H1 (cell line): ENCODE measurements around the gene PLD5. TPM values are rescaled to one million over a fixed set of nuclear protein-coding genes. Genes with fewer than 3 reads are reported as not detected.

ENCODE experiments used
- CTCF ChIA-PET: fragments of 300-600 bp; sonication (Branson Sonifier 250); formaldehyde crosslinking; loops from one replicate; lab custom pipeline; 2021; ENCODE audit not compliant: partially characterized antibody; lab: Charles Lee
- POLR2A ChIA-PET: fragments of 300-600 bp; sonication (Branson Sonifier 250); formaldehyde crosslinking; loops from one replicate; lab custom pipeline; 2021; ENCODE audit warnings: inconsistent platforms; ENCODE audit not compliant: partially characterized antibody; lab: Charles Lee
- DNase-seq, 2 experiments: peaks; one replicate each; pipeline versions ENCODE4 v3.0.0 to v3.0.0-alpha.2; 2010 to 2022; ENCODE audit warnings: low spot score in 2 of 2, low read depth in 1 of 2, mixed read lengths in 1 of 2
- FAIRE-seq: peaks from 2 replicates; lab custom pipeline; 2011; peaks lifted over from hg19 to GRCh38; lab: Jason Lieb, UNC
- H2AFZ ChIP-seq: 2 replicates; pipeline ENCODE4 v1.8.1; 2012; ENCODE audit warnings: low read length, inconsistent platforms
- H2AK5ac ChIP-seq: 2 replicates; pipeline ENCODE4 v1.6.1; 2013; ENCODE audit warnings: low read depth, low read length
- H2BK120ac ChIP-seq: replicated peaks from 2 replicates; pipeline ENCODE3; 2013; ENCODE audit warnings: low read depth, low read length, inconsistent platforms
- H2BK12ac ChIP-seq: 2 replicates; pipeline ENCODE4 v1.6.1; 2013; ENCODE audit warnings: low read depth, low read length
- H2BK15ac ChIP-seq: 2 replicates; pipeline ENCODE4 v1.6.1; 2013; ENCODE audit warnings: low read length
- H2BK20ac ChIP-seq: 2 replicates; pipeline ENCODE4 v1.6.1; 2013; ENCODE audit warnings: low read length
- H2BK5ac ChIP-seq: 2 replicates; pipeline ENCODE4 v1.6.1; 2013; ENCODE audit warnings: low read depth, low read length
- H3K14ac ChIP-seq: 2 replicates; pipeline ENCODE4 v1.6.1; 2013; ENCODE audit warnings: inconsistent platforms; ENCODE audit not compliant: insufficient read length
- H3K18ac ChIP-seq: 2 replicates; pipeline ENCODE4 v1.6.1; 2013; ENCODE audit warnings: low read length; ENCODE audit errors: extremely low read depth
- H3K23ac ChIP-seq: 2 replicates; pipeline ENCODE4 v1.6.1; 2013; ENCODE audit warnings: inconsistent platforms; ENCODE audit not compliant: insufficient read length
- H3K23me2 ChIP-seq: 2 replicates; pipeline ENCODE4 v1.6.1; 2013; ENCODE audit warnings: low read depth, low read length
- H3K27ac ChIP-seq: 2 replicates; pipeline ENCODE4 v1.6.1; 2011; ENCODE audit warnings: low read depth, low read length, inconsistent platforms
- H3K27me3 ChIP-seq, 4 experiments: replicated peaks in 1 of 4; 1 replicate in 1 of 4; 2 replicates in 3 of 4; pipeline versions ENCODE4 v1.6.1 to v1.8.1; 2011 to 2013; ENCODE audit warnings: low read length in 3 of 4, mild to moderate bottlenecking in 3 of 4, inconsistent platforms in 2 of 4, mixed read lengths in 2 of 4, moderate library complexity in 1 of 4; ENCODE audit not compliant: control insufficient read depth in 3 of 4, insufficient read depth in 3 of 4; ENCODE audit errors: extremely low read depth in 1 of 4
- H3K36me3 ChIP-seq, 4 experiments: 2 replicates each; pipeline versions ENCODE4 v1.6.1 to v1.8.1; 2011 to 2013; ENCODE audit warnings: mild to moderate bottlenecking in 4 of 4, low read length in 3 of 4, moderate library complexity in 2 of 4, control low read depth in 1 of 4, inconsistent platforms in 1 of 4; ENCODE audit not compliant: insufficient read depth in 4 of 4, control insufficient read depth in 2 of 4
- H3K4ac ChIP-seq: replicated peaks from 2 replicates; pipeline ENCODE3; 2013; ENCODE audit warnings: low read length, low read depth, mixed read lengths, inconsistent platforms; ENCODE audit not compliant: insufficient read length
- H3K4me1 ChIP-seq, 4 experiments: replicated peaks in 1 of 4; 1 replicate in 1 of 4; 2 replicates in 3 of 4; pipeline versions ENCODE4 v1.6.1 to v1.8.1; 2011 to 2013; ENCODE audit warnings: low read length in 3 of 4, inconsistent platforms in 2 of 4, mixed read lengths in 1 of 4; ENCODE audit not compliant: insufficient read depth in 4 of 4, control insufficient read depth in 3 of 4
- H3K4me2 ChIP-seq, 2 experiments: 2 replicates each; pipeline versions ENCODE4 v1.6.1 to v1.8.1; 2011 to 2013; ENCODE audit warnings: low read depth in 2 of 2, low read length in 2 of 2, control low read depth in 1 of 2, inconsistent platforms in 1 of 2, mild to moderate bottlenecking in 1 of 2; ENCODE audit not compliant: insufficient read depth in 1 of 2
- H3K4me3 ChIP-seq, 4 experiments: fragments of 200-600, 300-600 bp in 1 of 4; sonication (generic), shearing (Covaris generic), sonication (Bioruptor Twin) in 1 of 4; 2 replicates each; pipeline versions ENCODE4 v1.5.1 to v1.8.1; 2011 to 2016; ENCODE audit warnings: low read length in 4 of 4, low read depth in 3 of 4, control low read depth in 2 of 4, inconsistent platforms in 2 of 4, mild to moderate bottlenecking in 2 of 4, mixed read lengths in 1 of 4, moderate library complexity in 1 of 4; ENCODE audit not compliant: insufficient read depth in 2 of 4; ENCODE audit errors: extremely low read depth in 1 of 4
- H3K56ac ChIP-seq: replicated peaks from 2 replicates; pipeline ENCODE3; 2013; ENCODE audit warnings: low read depth, mild to moderate bottlenecking, mixed read lengths, low read length, inconsistent platforms; ENCODE audit not compliant: insufficient read length
- H3K79me1 ChIP-seq: 2 replicates; pipeline ENCODE4 v1.6.1; 2013; ENCODE audit warnings: low read depth, low read length, control low read depth
- H3K79me2 ChIP-seq, 2 experiments: 2 replicates each; pipeline versions ENCODE4 v1.6.1 to v1.8.1; 2012 to 2013; ENCODE audit warnings: low read length in 2 of 2, mild to moderate bottlenecking in 2 of 2, inconsistent platforms in 1 of 2; ENCODE audit not compliant: insufficient read depth in 2 of 2, control insufficient read depth in 1 of 2
- H3K9ac ChIP-seq, 4 experiments: replicated peaks in 1 of 4; 1 replicate in 1 of 4; 2 replicates in 3 of 4; pipeline versions ENCODE4 v1.6.1 to v1.8.1; 2011 to 2013; ENCODE audit warnings: low read depth in 3 of 4, low read length in 3 of 4, control low read depth in 2 of 4, mild to moderate bottlenecking in 2 of 4, moderate library complexity in 2 of 4, inconsistent platforms in 1 of 4; ENCODE audit errors: extremely low read depth in 1 of 4
- H3K9me3 ChIP-seq, 2 experiments: 2 replicates each; pipeline versions ENCODE4 v1.6.1 to v1.8.1; 2012 to 2013; ENCODE audit warnings: mild to moderate bottlenecking in 2 of 2, moderate library complexity in 2 of 2, control low read depth in 1 of 2, inconsistent platforms in 1 of 2, low read depth in 1 of 2, low read length in 1 of 2, mixed read lengths in 1 of 2; ENCODE audit not compliant: insufficient read depth in 2 of 2
- H4K20me1 ChIP-seq, 2 experiments: replicated peaks in 1 of 2; 2 replicates each; pipeline versions ENCODE3 to v1.8.1; 2011 to 2013; ENCODE audit warnings: inconsistent platforms in 2 of 2, low read length in 2 of 2, mild to moderate bottlenecking in 1 of 2; ENCODE audit not compliant: insufficient read depth in 2 of 2, control insufficient read depth in 1 of 2
- H4K5ac ChIP-seq: 2 replicates; pipeline ENCODE4 v1.6.1; 2013; ENCODE audit warnings: low read length, low read depth, mixed read lengths, inconsistent platforms; ENCODE audit not compliant: insufficient read length
- H4K8ac ChIP-seq: 2 replicates; pipeline ENCODE4 v1.8.0; 2013; ENCODE audit warnings: mild to moderate bottlenecking, moderate library complexity, low read length, inconsistent platforms; ENCODE audit not compliant: insufficient read depth; ENCODE audit errors: extremely low read depth
- H4K91ac ChIP-seq: replicated peaks from 2 replicates; pipeline ENCODE3; 2013; ENCODE audit warnings: low read length, mixed read lengths, inconsistent platforms; ENCODE audit not compliant: insufficient read length
- CHD1 ChIP-seq: IDR thresholded peaks from 2 replicates; pipeline ENCODE4 v1.6.1; 2012; ENCODE audit warnings: low read depth, low read length, improper control_type of control experiment
- CHD2 ChIP-seq: IDR thresholded peaks from 2 replicates; pipeline ENCODE4 v1.6.1; 2012; ENCODE audit warnings: low read length, improper control_type of control experiment
- CREB1 ChIP-seq: IDR thresholded peaks from 2 replicates; pipeline ENCODE4 v1.6.1; 2012; ENCODE audit warnings: inconsistent platforms
- CTBP2 ChIP-seq: IDR thresholded peaks from 2 replicates; pipeline ENCODE4 v1.7.0; 2011; ENCODE audit warnings: borderline replicate concordance, mild to moderate bottlenecking, moderate library complexity, mixed read lengths, low read length; ENCODE audit not compliant: insufficient read depth, insufficient read length
- EP300 ChIP-seq, 2 experiments: IDR thresholded peaks; 1 replicate in 1 of 2; 2 replicates in 1 of 2; pipeline ENCODE4 v1.6.1; 2011 to 2012; ENCODE audit warnings: low read depth in 2 of 2, low read length in 2 of 2, mild to moderate bottlenecking in 2 of 2, borderline replicate concordance in 1 of 2, inconsistent platforms in 1 of 2, moderate library complexity in 1 of 2
- HDAC6 ChIP-seq: IDR thresholded peaks from one replicate; pipeline ENCODE4 v1.7.1; 2012; ENCODE audit warnings: low read depth, mild to moderate bottlenecking, inconsistent platforms, low read length, moderate library complexity
- POLR2A ChIP-seq, 2 experiments: IDR thresholded peaks; 1 replicate in 1 of 2; 2 replicates in 1 of 2; pipeline ENCODE4 v1.6.1; 2011; ENCODE audit warnings: low read depth in 2 of 2, low read length in 2 of 2, mild to moderate bottlenecking in 2 of 2; ENCODE audit errors: control extremely low read depth in 1 of 2
- RAD21 ChIP-seq, 2 experiments: IDR thresholded peaks in 1 of 2; conservative IDR thresholded peaks in 1 of 2; 2 replicates each; pipeline ENCODE4 v1.6.1; 2011; ENCODE audit warnings: low read depth in 2 of 2, low read length in 2 of 2, improper control_type of control experiment in 1 of 2, inconsistent platforms in 1 of 2, mild to moderate bottlenecking in 1 of 2, moderate library complexity in 1 of 2
- YY1 ChIP-seq: IDR thresholded peaks from 2 replicates; pipeline ENCODE4 v1.6.1; 2011; ENCODE audit warnings: low read depth, mild to moderate bottlenecking, low read length
- WGBS, 2 experiments: shearing (Covaris generic) in 1 of 2; methylation state at CpG; one replicate each; pipeline versions ENCODE4 v1.1.6 to v1.1.7; 2013 to 2015; ENCODE audit warnings: low lambda C conversion rate in 2 of 2, mixed read lengths in 2 of 2, inconsistent platforms in 1 of 2, low coverage in 1 of 2, missing lambda C conversion rate in 1 of 2; ENCODE audit not compliant: insufficient replicate concordance in 2 of 2, insufficient coverage in 1 of 2, insufficient read length in 1 of 2; ENCODE audit errors: extremely low coverage in 1 of 2, missing lambda C conversion rate in 1 of 2; 5-methylcytosine and 5-hydroxymethylcytosine counted together
- polyA plus RNA-seq, 7 experiments: library from polyadenylated mRNA; depleted of rRNA in 3 of 7; stranded (reverse) in 5 of 7; unstranded in 2 of 7; fragments of >200 nt in 5 of 7; fragments of 200-250 nt in 2 of 7; gene quantifications; 1 replicate in 5 of 7; 2 replicates in 1 of 7; 4 replicates in 1 of 7; pipeline versions ENCODE4 v1.2.1 to v1.2.3, GENCODE V29; 2011 to 2013; ENCODE audit warnings: missing spikeins in 2 of 7, mixed read lengths in 2 of 7
- total RNA-seq: library from RNA; stranded (reverse); fragmentation: NEBNext Ultra II Directional; extraction: Animal tissue kit (Norgen Biotek cat#: 25700); gene quantifications from 2 replicates; pipeline ENCODE4 v1.2.1, GENCODE V29; 2021
- TF ChIP-seq, protein P1 (sequence below): IDR thresholded peaks from 2 replicates; pipeline ENCODE4 v1.6.1; 2011; ENCODE audit warnings: low read depth, mild to moderate bottlenecking, low read length; ENCODE audit not compliant: insufficient read depth

The PLD5 gene
- total and polyA plus RNA-seq, 2 of the 8 experiments (the other 6 are each of a cell fraction or from before 2014, with no cell fraction given), result 0.86 to 8.5 TPM

DNA sequence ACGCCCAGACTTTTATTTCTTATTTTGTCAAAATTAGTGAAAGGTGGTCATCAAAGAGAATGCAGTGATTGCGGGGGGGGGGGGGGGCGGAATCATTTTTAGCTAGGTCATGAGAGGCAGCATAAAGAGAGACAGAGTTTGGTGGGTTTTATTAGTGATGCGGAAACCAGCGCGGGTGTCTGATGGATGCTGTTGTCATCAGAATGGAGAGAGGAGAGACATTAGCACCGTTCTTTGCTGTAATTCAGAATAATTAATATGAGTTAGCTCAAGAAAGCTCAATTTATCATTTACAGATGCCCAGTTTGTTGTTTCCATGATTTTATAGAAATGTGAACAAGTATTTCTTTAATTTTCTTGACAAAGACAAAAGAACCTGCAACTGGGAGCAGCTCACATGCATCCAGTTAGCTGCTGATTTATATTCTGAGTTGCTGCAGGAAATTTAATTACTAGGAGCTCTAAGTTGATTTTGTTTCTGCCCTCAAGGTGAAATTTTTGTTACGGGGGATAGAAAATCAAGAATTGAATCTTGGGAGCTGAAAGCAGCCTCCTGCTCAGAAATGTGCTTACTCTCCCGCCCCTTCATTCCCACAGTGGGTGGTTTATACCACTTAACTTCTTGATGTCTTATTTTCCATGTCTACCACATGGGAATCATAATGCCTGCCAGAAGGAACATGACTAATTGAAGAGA is 392.2 kb downstream of the PLD5 start:
- whole genome bisulfite sequencing, 2 experiments, result 86% methylated on average over 8 of the region's 9 CpGs; no CpG with 5 or more reads in 1 of the 2 experiments
- Histone ChIP-seq H2BK12ac (no peak overlapping the region), H4K91ac (no peak overlapping the region), H3K27ac (no peak overlapping the region), H2AK5ac (no peak overlapping the region), H3K23ac (no peak overlapping the region), H3K56ac (no peak overlapping the region), H3K79me1 (no peaks in the 10 kb centered on the region), H2BK120ac (no peak overlapping the region), H3K18ac (no peak overlapping the region), H3K4me2 (no peak overlapping the region), H3K9me3 (peaks cover 4 to 8% of the 10 kb centered on the region in 2 experiments; a peak in 2 of 4 replicates), H3K4me3 (no peak overlapping the region), H3K79me2 (no peaks in the 10 kb centered on the region), H2BK15ac (no peak overlapping the region), H3K14ac (no peak overlapping the region), H4K20me1 (no peaks in the 10 kb centered on the region), H3K9ac (no peak overlapping the region), H4K8ac (no peak overlapping the region), H3K27me3 (no peaks in the 10 kb centered on the region), H3K4me1 (no peaks in the 10 kb centered on the region), H3K4ac (no peak overlapping the region), H2AFZ (no peak overlapping the region), H3K36me3 (no peaks in the 10 kb centered on the region), H2BK5ac (no peak overlapping the region), H4K5ac (no peak overlapping the region), H3K23me2 (no peaks in the 10 kb centered on the region), H2BK20ac (no peak overlapping the region)
- TF ChIP-seq CHD2 (no peak), HDAC6 (no peak), CHD1 (no peak), CTBP2 (no peak), RAD21 (IDR thresholded peaks at IDR 0.05 in 1 of 2, conservative IDR thresholded peaks at IDR 0.05 in 1 of 2; ENCODE audit: low read depth in 2 of 2, low read length in 2 of 2) (no peak), YY1 (no peak), POLR2A (IDR thresholded peaks at IDR 0.05; ENCODE audit: control extremely low read depth in 1 of 2, low read depth in 2 of 2, low read length in 2 of 2) (no peak), EP300 (IDR thresholded peaks at IDR 0.05; ENCODE audit: borderline replicate concordance in 1 of 2, low read depth in 2 of 2, low read length in 2 of 2) (no peak), CREB1 (no peak)
- TF ChIP-seq, protein P1, sequence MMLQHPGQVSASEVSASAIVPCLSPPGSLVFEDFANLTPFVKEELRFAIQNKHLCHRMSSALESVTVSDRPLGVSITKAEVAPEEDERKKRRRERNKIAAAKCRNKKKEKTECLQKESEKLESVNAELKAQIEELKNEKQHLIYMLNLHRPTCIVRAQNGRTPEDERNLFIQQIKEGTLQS, result no peak
- POLR2A ChIA-PET, result no interaction called here
- FAIRE-seq, result no peak
- DNase-seq, result no peak
- CTCF ChIA-PET, result interaction anchor here (0.9 kb wide), 1 partner anchor 47 kb away, joined by 3 read pairs; no protein-coding TSS in a partner anchor
